Measurements from ENCODE around the gene SP1. TPM values are rescaled to one million over a fixed set of nuclear protein-coding genes. Genes with fewer than 3 reads are reported as not detected.

The SP1 gene
- polyA plus RNA-seq, 3 donors: 15.1 to 80.7 (median 22.7) TPM

DNA sequence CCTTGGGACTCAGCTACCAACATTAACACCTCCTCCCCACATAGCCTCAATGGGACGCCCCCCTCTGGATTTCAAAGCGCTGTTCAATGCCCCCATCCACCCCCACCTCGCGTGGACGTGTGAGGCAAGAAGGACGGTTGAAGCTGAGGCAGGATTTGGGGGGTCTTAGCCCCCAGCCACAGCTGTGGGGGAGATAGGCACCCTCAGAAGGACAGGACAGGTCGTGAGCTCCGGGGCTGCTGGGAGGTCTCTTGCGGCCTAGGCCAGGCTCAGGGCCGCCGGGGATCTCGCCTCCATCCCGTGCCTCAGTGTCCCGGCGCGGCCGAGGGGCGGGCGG lies 35.5 kb upstream of the SP1 start:
- H3K9me3 ChIP-seq (replicated peaks in 1 of 2; ENCODE audit: control insufficient read depth in 1 of 2, insufficient read depth in 1 of 2, low read length in 2 of 2): no peaks in the 10 kb centered on the region
- whole genome bisulfite sequencing (ENCODE audit: insufficient coverage): under 1% methylated on average over 13 of the region's 19 CpGs
- Mint-ChIP-seq H3K27ac (peak overlapping the region in 1 of 7 donors; percentile 50), H3K9me3 (peaks cover 0 to 10% (median 2%) of the 10 kb centered on the region in 7 donors), H3K4me3 (peak overlapping the region; percentile 67 to 81), H3K36me3 (peaks cover 0 to 3% of the 10 kb centered on the region in 2 donors), H3K4me1 (peaks cover 20% of the 10 kb centered on the region), H3K27me3 (ENCODE audit: low read depth in 3 of 3) (peaks cover 11 to 33% (median 25%) of the 10 kb centered on the region in 3 donors)
- peaks cover 0 to 10% of the 10 kb centered on the region in 2 donors for H3K27me3 ChIP-seq (ENCODE audit: control insufficient read depth in 2 of 2, insufficient read depth in 2 of 2, low read length in 2 of 2)
- H3K9ac ChIP-seq (ENCODE audit: insufficient read depth, low read length, poor library complexity, severe bottlenecking): peak overlapping the region; percentile 8
- H3K4me2 ChIP-seq (replicated peaks; ENCODE audit: extremely low read depth, low read length, poor library complexity, severe bottlenecking): peak overlapping the region; percentile 97
- H4K20me1 ChIP-seq (ENCODE audit: insufficient read depth, low read length): no peaks in the 10 kb centered on the region
- peaks cover 15 to 18% of the 10 kb centered on the region in 2 donors for H3K4me1 ChIP-seq (ENCODE audit: control insufficient read depth in 1 of 2, insufficient read depth in 2 of 2, low read length in 2 of 2)
- no peaks in the 10 kb centered on the region for H3K79me2 ChIP-seq (ENCODE audit: insufficient read depth, low read length)
- intact Hi-C loops (cut with micrococcal nuclease): loop anchor here in 1 of 2 donors (2.0 kb wide), 1 partner anchor 20 kb away; no protein-coding TSS in a partner anchor
- DNase-seq: no peak
- H2AFZ ChIP-seq (ENCODE audit: insufficient read depth, low read depth, low read length, poor library complexity, severe bottlenecking): peak overlapping the region; percentile 99
- no peak for TF ChIP-seq CTCF (IDR thresholded peaks at IDR 0.05)
- H3K36me3 ChIP-seq (replicated peaks in 1 of 2; ENCODE audit: control insufficient read depth in 1 of 2, insufficient read depth in 2 of 2, low read length in 2 of 2): no peaks in the 10 kb centered on the region
- peak overlapping the region in 2 of 3 experiments; percentile 27 to 86 for H3K4me3 ChIP-seq (replicated peaks in 1 of 3; ENCODE audit: low read depth in 2 of 3, low read length in 3 of 3)
- H3K27ac ChIP-seq (ENCODE audit: low read depth in 1 of 2, low read length in 2 of 2): no peak overlapping the region

GRCh38 chr12:53344824-53345485 lies 35.0 kb upstream of the SP1 start:
- H3K4me1 Mint-ChIP-seq: peaks cover 20% of the 10 kb centered on the region
- Histone ChIP-seq H4K20me1 (ENCODE audit: insufficient read depth, low read length) (no peaks in the 10 kb centered on the region), H3K4me1 (ENCODE audit: control insufficient read depth in 1 of 2, insufficient read depth in 2 of 2, low read length in 2 of 2) (peaks cover 15 to 18% of the 10 kb centered on the region in 2 donors), H3K79me2 (ENCODE audit: insufficient read depth, low read length) (no peaks in the 10 kb centered on the region), H3K27me3 (ENCODE audit: control insufficient read depth in 2 of 2, insufficient read depth in 2 of 2, low read length in 2 of 2) (peaks cover 0 to 10% of the 10 kb centered on the region in 2 donors), H2AFZ (ENCODE audit: insufficient read depth, low read depth, low read length, poor library complexity, severe bottlenecking) (peak overlapping the region; percentile 99), H3K4me2 (replicated peaks; ENCODE audit: extremely low read depth, low read length, poor library complexity, severe bottlenecking) (peak overlapping the region; percentile 97), H3K36me3 (replicated peaks in 1 of 2; ENCODE audit: control insufficient read depth in 1 of 2, insufficient read depth in 2 of 2, low read length in 2 of 2) (no peaks in the 10 kb centered on the region), H3K27ac (ENCODE audit: low read depth in 1 of 2, low read length in 2 of 2) (no peak overlapping the region), H3K9me3 (replicated peaks in 1 of 2; ENCODE audit: control insufficient read depth in 1 of 2, insufficient read depth in 1 of 2, low read length in 2 of 2) (no peaks in the 10 kb centered on the region), H3K9ac (ENCODE audit: insufficient read depth, low read length, poor library complexity, severe bottlenecking) (peak overlapping the region; percentile 71), H3K4me3 (replicated peaks in 1 of 3; ENCODE audit: low read depth in 2 of 3, low read length in 3 of 3) (peak overlapping the region; percentile 59 to 86 (median 62))
- DNase-seq: peak; percentile 51 to 66 (median 64)
- peak overlapping the region in 4 of 7 donors; percentile 70 to 83 (median 77) for H3K27ac Mint-ChIP-seq
- WGBS (ENCODE audit: insufficient coverage): under 1% methylated on average over 49 of the region's 50 CpGs
- peak; percentile 80 for TF ChIP-seq CTCF (IDR thresholded peaks at IDR 0.05)
- H3K27me3 Mint-ChIP-seq (ENCODE audit: low read depth in 3 of 3): peaks cover 11 to 28% (median 23%) of the 10 kb centered on the region in 3 donors
- intact Hi-C loops (cut with micrococcal nuclease): loop anchor here in 1 of 2 donors (2.0 kb wide), 1 partner anchor 20 kb away; no protein-coding TSS in a partner anchor
- H3K9me3 Mint-ChIP-seq: peaks cover 0 to 10% (median 2%) of the 10 kb centered on the region in 7 donors
- peak overlapping the region; percentile 98 to 100 for H3K4me3 Mint-ChIP-seq
- H3K36me3 Mint-ChIP-seq: peaks cover 0 to 3% of the 10 kb centered on the region in 2 donors
